ENCODE measurements around the gene BLVRB.

DNA sequence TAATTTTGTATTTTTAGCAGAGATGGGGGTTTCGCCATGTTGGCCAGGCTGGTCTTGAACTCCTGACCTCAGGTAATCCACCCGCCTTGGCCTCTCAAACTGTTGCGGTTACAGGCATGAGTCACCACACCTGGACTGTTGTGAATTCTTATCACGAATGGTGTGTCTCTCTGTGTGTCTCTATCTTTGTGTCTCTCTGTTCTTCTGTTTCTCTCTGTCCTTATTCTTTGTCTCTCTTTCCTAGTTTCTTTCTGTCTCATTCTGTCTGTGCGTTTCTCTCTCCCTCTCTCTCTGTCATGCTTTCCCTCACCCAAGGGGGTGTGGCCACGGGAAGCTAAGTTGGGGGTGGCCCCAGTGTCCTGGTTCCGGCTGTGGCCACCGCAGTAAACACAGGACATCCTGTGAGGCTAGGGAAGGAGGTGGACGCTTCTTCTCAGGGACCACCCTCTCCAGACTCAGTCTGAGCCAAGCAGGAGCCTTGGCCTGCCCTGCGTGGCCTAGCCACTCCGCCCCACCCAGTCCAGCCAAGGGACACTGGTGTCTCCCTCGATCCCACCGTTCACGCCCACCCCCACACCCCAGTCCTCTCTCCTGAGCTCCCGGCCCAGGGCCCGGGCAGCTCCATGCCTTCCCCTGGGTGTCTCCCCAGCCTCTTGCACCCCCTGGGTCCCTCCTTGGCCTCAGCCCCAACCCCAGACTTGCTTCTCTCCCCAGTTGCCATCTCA is 48.5 kb downstream of the BLVRB start:
- TF ChIP-seq, protein P1, sequence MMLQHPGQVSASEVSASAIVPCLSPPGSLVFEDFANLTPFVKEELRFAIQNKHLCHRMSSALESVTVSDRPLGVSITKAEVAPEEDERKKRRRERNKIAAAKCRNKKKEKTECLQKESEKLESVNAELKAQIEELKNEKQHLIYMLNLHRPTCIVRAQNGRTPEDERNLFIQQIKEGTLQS (CRISPR knock-in tag; conservative IDR thresholded peaks at IDR 0.05), result no peak
- no peak for TF ChIP-seq ELF4 (CRISPR knock-in tag; IDR thresholded peaks at IDR 0.05; ENCODE audit: low read depth)
- TF ChIP-seq, protein P2, sequence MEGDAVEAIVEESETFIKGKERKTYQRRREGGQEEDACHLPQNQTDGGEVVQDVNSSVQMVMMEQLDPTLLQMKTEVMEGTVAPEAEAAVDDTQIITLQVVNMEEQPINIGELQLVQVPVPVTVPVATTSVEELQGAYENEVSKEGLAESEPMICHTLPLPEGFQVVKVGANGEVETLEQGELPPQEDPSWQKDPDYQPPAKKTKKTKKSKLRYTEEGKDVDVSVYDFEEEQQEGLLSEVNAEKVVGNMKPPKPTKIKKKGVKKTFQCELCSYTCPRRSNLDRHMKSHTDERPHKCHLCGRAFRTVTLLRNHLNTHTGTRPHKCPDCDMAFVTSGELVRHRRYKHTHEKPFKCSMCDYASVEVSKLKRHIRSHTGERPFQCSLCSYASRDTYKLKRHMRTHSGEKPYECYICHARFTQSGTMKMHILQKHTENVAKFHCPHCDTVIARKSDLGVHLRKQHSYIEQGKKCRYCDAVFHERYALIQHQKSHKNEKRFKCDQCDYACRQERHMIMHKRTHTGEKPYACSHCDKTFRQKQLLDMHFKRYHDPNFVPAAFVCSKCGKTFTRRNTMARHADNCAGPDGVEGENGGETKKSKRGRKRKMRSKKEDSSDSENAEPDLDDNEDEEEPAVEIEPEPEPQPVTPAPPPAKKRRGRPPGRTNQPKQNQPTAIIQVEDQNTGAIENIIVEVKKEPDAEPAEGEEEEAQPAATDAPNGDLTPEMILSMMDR (IDR thresholded peaks at IDR 0.05), result no peak
- no peak for TF ChIP-seq SMAD4 (CRISPR knock-in tag; IDR thresholded peaks at IDR 0.05)
- 0 out of 2 replicates have a peak, but pooled peaks have one; percentile 19 for TF ChIP-seq SP1 (CRISPR knock-in tag; conservative IDR thresholded peaks at IDR 0.05)
- TF ChIP-seq, protein P3, sequence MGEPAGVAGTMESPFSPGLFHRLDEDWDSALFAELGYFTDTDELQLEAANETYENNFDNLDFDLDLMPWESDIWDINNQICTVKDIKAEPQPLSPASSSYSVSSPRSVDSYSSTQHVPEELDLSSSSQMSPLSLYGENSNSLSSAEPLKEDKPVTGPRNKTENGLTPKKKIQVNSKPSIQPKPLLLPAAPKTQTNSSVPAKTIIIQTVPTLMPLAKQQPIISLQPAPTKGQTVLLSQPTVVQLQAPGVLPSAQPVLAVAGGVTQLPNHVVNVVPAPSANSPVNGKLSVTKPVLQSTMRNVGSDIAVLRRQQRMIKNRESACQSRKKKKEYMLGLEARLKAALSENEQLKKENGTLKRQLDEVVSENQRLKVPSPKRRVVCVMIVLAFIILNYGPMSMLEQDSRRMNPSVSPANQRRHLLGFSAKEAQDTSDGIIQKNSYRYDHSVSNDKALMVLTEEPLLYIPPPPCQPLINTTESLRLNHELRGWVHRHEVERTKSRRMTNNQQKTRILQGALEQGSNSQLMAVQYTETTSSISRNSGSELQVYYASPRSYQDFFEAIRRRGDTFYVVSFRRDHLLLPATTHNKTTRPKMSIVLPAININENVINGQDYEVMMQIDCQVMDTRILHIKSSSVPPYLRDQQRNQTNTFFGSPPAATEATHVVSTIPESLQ (CRISPR knock-in tag; IDR thresholded peaks at IDR 0.05), result no peak
- TF ChIP-seq, protein P4, sequence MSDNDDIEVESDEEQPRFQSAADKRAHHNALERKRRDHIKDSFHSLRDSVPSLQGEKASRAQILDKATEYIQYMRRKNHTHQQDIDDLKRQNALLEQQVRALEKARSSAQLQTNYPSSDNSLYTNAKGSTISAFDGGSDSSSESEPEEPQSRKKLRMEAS (CRISPR knock-in tag; IDR thresholded peaks at IDR 0.05), result no peak
- TF ChIP-seq NFE2L1 (CRISPR knock-in tag; IDR thresholded peaks at IDR 0.05), result no peak
- TF ChIP-seq ETV6 (CRISPR knock-in tag; IDR thresholded peaks at IDR 0.05), result no peak
- TF ChIP-seq, protein P5, sequence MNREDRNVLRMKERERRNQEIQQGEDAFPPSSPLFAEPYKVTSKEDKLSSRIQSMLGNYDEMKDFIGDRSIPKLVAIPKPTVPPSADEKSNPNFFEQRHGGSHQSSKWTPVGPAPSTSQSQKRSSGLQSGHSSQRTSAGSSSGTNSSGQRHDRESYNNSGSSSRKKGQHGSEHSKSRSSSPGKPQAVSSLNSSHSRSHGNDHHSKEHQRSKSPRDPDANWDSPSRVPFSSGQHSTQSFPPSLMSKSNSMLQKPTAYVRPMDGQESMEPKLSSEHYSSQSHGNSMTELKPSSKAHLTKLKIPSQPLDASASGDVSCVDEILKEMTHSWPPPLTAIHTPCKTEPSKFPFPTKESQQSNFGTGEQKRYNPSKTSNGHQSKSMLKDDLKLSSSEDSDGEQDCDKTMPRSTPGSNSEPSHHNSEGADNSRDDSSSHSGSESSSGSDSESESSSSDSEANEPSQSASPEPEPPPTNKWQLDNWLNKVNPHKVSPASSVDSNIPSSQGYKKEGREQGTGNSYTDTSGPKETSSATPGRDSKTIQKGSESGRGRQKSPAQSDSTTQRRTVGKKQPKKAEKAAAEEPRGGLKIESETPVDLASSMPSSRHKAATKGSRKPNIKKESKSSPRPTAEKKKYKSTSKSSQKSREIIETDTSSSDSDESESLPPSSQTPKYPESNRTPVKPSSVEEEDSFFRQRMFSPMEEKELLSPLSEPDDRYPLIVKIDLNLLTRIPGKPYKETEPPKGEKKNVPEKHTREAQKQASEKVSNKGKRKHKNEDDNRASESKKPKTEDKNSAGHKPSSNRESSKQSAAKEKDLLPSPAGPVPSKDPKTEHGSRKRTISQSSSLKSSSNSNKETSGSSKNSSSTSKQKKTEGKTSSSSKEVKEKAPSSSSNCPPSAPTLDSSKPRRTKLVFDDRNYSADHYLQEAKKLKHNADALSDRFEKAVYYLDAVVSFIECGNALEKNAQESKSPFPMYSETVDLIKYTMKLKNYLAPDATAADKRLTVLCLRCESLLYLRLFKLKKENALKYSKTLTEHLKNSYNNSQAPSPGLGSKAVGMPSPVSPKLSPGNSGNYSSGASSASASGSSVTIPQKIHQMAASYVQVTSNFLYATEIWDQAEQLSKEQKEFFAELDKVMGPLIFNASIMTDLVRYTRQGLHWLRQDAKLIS (CRISPR knock-in tag; IDR thresholded peaks at IDR 0.05; ENCODE audit: borderline replicate concordance), result no peak
- no peak for TF ChIP-seq ZNF121 (CRISPR knock-in tag; IDR thresholded peaks at IDR 0.05)
- TF ChIP-seq, protein P6, sequence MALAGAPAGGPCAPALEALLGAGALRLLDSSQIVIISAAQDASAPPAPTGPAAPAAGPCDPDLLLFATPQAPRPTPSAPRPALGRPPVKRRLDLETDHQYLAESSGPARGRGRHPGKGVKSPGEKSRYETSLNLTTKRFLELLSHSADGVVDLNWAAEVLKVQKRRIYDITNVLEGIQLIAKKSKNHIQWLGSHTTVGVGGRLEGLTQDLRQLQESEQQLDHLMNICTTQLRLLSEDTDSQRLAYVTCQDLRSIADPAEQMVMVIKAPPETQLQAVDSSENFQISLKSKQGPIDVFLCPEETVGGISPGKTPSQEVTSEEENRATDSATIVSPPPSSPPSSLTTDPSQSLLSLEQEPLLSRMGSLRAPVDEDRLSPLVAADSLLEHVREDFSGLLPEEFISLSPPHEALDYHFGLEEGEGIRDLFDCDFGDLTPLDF (CRISPR knock-in tag; IDR thresholded peaks at IDR 0.05), result no peak
- TF ChIP-seq KAT7 (CRISPR knock-in tag; IDR thresholded peaks at IDR 0.05; ENCODE audit: borderline replicate concordance), result no peak
- TF ChIP-seq, protein P7, sequence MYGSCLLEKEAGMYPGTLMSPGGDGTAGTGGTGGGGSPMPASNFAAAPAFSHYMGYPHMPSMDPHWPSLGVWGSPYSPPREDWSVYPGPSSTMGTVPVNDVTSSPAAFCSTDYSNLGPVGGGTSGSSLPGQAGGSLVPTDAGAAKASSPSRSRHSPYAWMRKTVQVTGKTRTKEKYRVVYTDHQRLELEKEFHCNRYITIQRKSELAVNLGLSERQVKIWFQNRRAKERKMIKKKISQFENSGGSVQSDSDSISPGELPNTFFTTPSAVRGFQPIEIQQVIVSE (CRISPR knock-in tag; IDR thresholded peaks at IDR 0.05; ENCODE audit: borderline replicate concordance), result no peak
